GM12878 (cell line): ENCODE data around the gene GARIN3. TPM values are rescaled to one million over a fixed set of nuclear protein-coding genes. Genes with fewer than 3 reads are reported as not detected.

Experiments used
- ATAC-seq: fragments of 200-7000 bp; cut with Tn5 transposase; 3 replicates; pipeline ENCODE4 v1.9.1; 2020; ENCODE audit warnings: mild to moderate bottlenecking, moderate library complexity
- BruUV-seq: library from RNA; stranded (reverse); fragments of 400-500 nt; replicated peaks from 2 replicates; lab custom pipeline; 2021; lab: Mats Ljungman, UMichigan
- CTCF ChIA-PET: fragments of 300-600 bp; sonication (Branson Sonifier 250); formaldehyde crosslinking; extraction: SDS; loops from one replicate; lab custom pipeline; 2021; ENCODE audit warnings: inconsistent platforms; lab: Yijun Ruan, JAX
- POLR2A ChIA-PET: fragments of 350-600 bp; formaldehyde crosslinking; extraction: SDS; loops from one replicate; lab custom pipeline; 2021; ENCODE audit warnings: inconsistent platforms; lab: Charles Lee
- RAD21 ChIA-PET: fragments of 300-600 bp; sonication (Branson Sonifier 250); formaldehyde crosslinking; loops from one replicate; lab custom pipeline; 2023; ENCODE audit warnings: antibody characterized with exemption; ENCODE audit not compliant: unreplicated experiment; lab: Charles Lee
- SMC1A ChIA-PET: fragments of 300-600 bp; sonication (Branson Sonifier 250); formaldehyde crosslinking; loops from one replicate; lab custom pipeline; 2023; ENCODE audit not compliant: unreplicated experiment, uncharacterized antibody; lab: Charles Lee
- DNase-seq: peaks from one replicate; pipeline ENCODE4 v3.0.0-alpha.2; 2011; ENCODE audit warnings: low read depth, low spot score
- FAIRE-seq: peaks from 3 replicates; lab custom pipeline; 2011; peaks lifted over from hg19 to GRCh38; lab: Jason Lieb, UNC
- H2AFZ ChIP-seq: 2 replicates; pipeline ENCODE4 v1.6.0; 2011; ENCODE audit warnings: low read depth, low read length, control low read depth; ENCODE audit not compliant: control insufficient read depth
- H3K27ac ChIP-seq: 2 replicates; pipeline ENCODE4 v1.5.1; 2011; ENCODE audit warnings: control low read depth; ENCODE audit not compliant: control insufficient read depth, insufficient read depth
- H3K27me3 ChIP-seq, 2 experiments: replicated peaks in 1 of 2; 2 replicates each; pipeline versions ENCODE4 v1.6.0 to v1.6.1; 2011; ENCODE audit warnings: low read length in 1 of 2; ENCODE audit not compliant: control insufficient read depth in 2 of 2, insufficient read depth in 2 of 2
- H3K36me3 ChIP-seq, 2 experiments: 2 replicates each; pipeline ENCODE4 v1.5.1; 2011; ENCODE audit warnings: low read length in 1 of 2; ENCODE audit not compliant: control insufficient read depth in 2 of 2, insufficient read depth in 2 of 2
- H3K4me1 ChIP-seq: 2 replicates; pipeline ENCODE4 v1.6.1; 2011; ENCODE audit warnings: mild to moderate bottlenecking, low read length, moderate library complexity, mixed read lengths; ENCODE audit not compliant: control insufficient read depth, insufficient read depth
- H3K4me2 ChIP-seq: 2 replicates; pipeline ENCODE4 v1.6.0; 2011; ENCODE audit warnings: control low read depth; ENCODE audit not compliant: control insufficient read depth, insufficient read depth
- H3K4me3 ChIP-seq: fragments of 200-600 bp; sonication (generic); 2 replicates; pipeline ENCODE4 v1.5.1; 2016
- H3K79me2 ChIP-seq: 2 replicates; pipeline ENCODE4 v1.6.0; 2011; ENCODE audit warnings: low read length; ENCODE audit not compliant: control insufficient read depth, insufficient read depth
- H3K9ac ChIP-seq: 2 replicates; pipeline ENCODE4 v1.8.0; 2011; ENCODE audit warnings: low read length, control low read depth, mixed read lengths; ENCODE audit not compliant: control insufficient read depth, insufficient read depth
- H3K9me3 ChIP-seq: replicated peaks from 3 replicates; pipeline ENCODE4 v1.5.1; 2011; ENCODE audit warnings: mild to moderate bottlenecking, low read length; ENCODE audit not compliant: control insufficient read depth, insufficient read depth
- H4K20me1 ChIP-seq: 2 replicates; pipeline ENCODE4 v1.6.0; 2011; ENCODE audit not compliant: control insufficient read depth, insufficient read depth
- BACH1 ChIP-seq: fragments of 450-650 bp; IDR thresholded peaks from 2 replicates; pipeline ENCODE4 v1.6.1; 2017; ENCODE audit warnings: mild to moderate bottlenecking, borderline replicate concordance
- BCLAF1 ChIP-seq: fragments of 450-650 bp; IDR thresholded peaks from 2 replicates; pipeline ENCODE4 v1.6.1; 2017; ENCODE audit warnings: antibody characterized with exemption, mild to moderate bottlenecking, moderate library complexity
- FOS ChIP-seq: IDR thresholded peaks from 3 replicates; pipeline ENCODE4 v1.6.1; 2011; ENCODE audit warnings: borderline replicate concordance; ENCODE audit not compliant: insufficient read length; ENCODE audit errors: extremely low read depth
- MEF2B ChIP-seq: fragments of 450-650 bp; IDR thresholded peaks from 2 replicates; pipeline ENCODE4 v1.6.1; 2018; ENCODE audit warnings: mild to moderate bottlenecking, moderate library complexity; ENCODE audit not compliant: partially characterized antibody, poor library complexity, severe bottlenecking
- MTA2 ChIP-seq: fragments of 450-650 bp; IDR thresholded peaks from 2 replicates; pipeline ENCODE4 v1.6.1; 2016; ENCODE audit warnings: low read depth, mild to moderate bottlenecking, moderate library complexity
- MXI1 ChIP-seq: fragments of 150-350 bp; IDR thresholded peaks from 2 replicates; pipeline ENCODE4 v1.6.1; 2011; ENCODE audit warnings: low read depth, mild to moderate bottlenecking, inconsistent platforms, low read length, improper control_type of control experiment
- POLR2AphosphoS5 ChIP-seq: IDR thresholded peaks from 2 replicates; pipeline ENCODE4 v1.6.1; 2011; ENCODE audit warnings: mild to moderate bottlenecking, low read length, inconsistent platforms
- RUNX3 ChIP-seq: IDR thresholded peaks from 2 replicates; pipeline ENCODE4 v1.6.1; 2012; ENCODE audit warnings: low read length, inconsistent platforms
- SMARCA5 ChIP-seq: fragments of 450-650 bp; IDR thresholded peaks from 2 replicates; pipeline ENCODE4 v1.6.1; 2017; ENCODE audit warnings: mild to moderate bottlenecking
- SPI1 ChIP-seq: IDR thresholded peaks from 2 replicates; pipeline ENCODE4 v1.6.1; 2011; ENCODE audit warnings: low read depth, mild to moderate bottlenecking, low read length, moderate library complexity, borderline replicate concordance; ENCODE audit not compliant: insufficient read depth
- SREBF1 ChIP-seq: IDR thresholded peaks from 2 replicates; pipeline ENCODE4 v1.6.1; 2012; ENCODE audit warnings: mild to moderate bottlenecking, low read length
- YY1 ChIP-seq: IDR thresholded peaks from 2 replicates; pipeline ENCODE4 v1.6.1; 2011; ENCODE audit warnings: low read depth, mild to moderate bottlenecking, low read length
- in situ Hi-C: fragments of 300-500 bp; cut with MboI; formaldehyde crosslinking; loops from 9 replicates; pipeline ENCODE4 v1.14.3; 2018; ENCODE audit warnings: mixed read lengths
- intact Hi-C: fragments of 100-400 bp; cut with micrococcal nuclease; formaldehyde crosslinking; loops from one replicate; pipeline ENCODE4 v1.14.2; 2022; ENCODE audit not compliant: unreplicated experiment
- polyA plus RNA-seq, 11 experiments: library from polyadenylated mRNA; depleted of rRNA in 4 of 11; unstranded in 6 of 11; stranded (reverse) in 5 of 11; fragments of >200 nt; fragmentation: Nextera tagmentation in 4 of 11; fragmentation: Illumina TruSeq in 1 of 11; extraction: Ambion mirVana in 4 of 11; extraction: Trizol in 1 of 11; gene quantifications; 1 replicate in 1 of 11; 2 replicates in 10 of 11; pipeline versions ENCODE4 v1.2.1 to v1.2.3, GENCODE V29; 2011 to 2016; ENCODE audit warnings: inconsistent platforms in 2 of 11, missing spikeins in 2 of 11, low read depth in 1 of 11
- total RNA-seq, 4 experiments: library from RNA; depleted of rRNA in 3 of 4; stranded (reverse); fragments of >200 nt in 3 of 4; fragmentation: Illumina TruSeq in 1 of 4; extraction: Trizol in 1 of 4; gene quantifications; 2 replicates each; pipeline versions ENCODE4 v1.2.1 to v1.2.3, GENCODE V29; 2013 to 2021
- TF ChIP-seq, protein P1 (sequence below): IDR thresholded peaks from 2 replicates; pipeline ENCODE4 v1.6.1; 2012; ENCODE audit warnings: low read length, inconsistent platforms
- TF ChIP-seq, protein P2 (sequence below): fragments of 450-650 bp; IDR thresholded peaks from 2 replicates; pipeline ENCODE4 v1.6.1; 2016; ENCODE audit warnings: mild to moderate bottlenecking, moderate library complexity, borderline replicate concordance

GARIN3 gene
- total and polyA plus RNA-seq, 10 of the 15 experiments (the other 5 are each of a cell fraction or from before 2014, with no cell fraction given): 0.15 TPM; not detected in 9

- TF ChIP-seq POLR2AphosphoS5: no peak
- TF ChIP-seq SMARCA5: no peak
- peak; percentile 45 for TF ChIP-seq MEF2B
- peak; percentile 61; the same call in 1 of the 2 replicates for TF ChIP-seq MTA2
- TF ChIP-seq BACH1: no peak
- TF ChIP-seq YY1: no peak
- no peak; the same call in 1 of the 2 replicates for TF ChIP-seq SPI1
- TF ChIP-seq RUNX3: peak; percentile 95
- TF ChIP-seq, protein P1, sequence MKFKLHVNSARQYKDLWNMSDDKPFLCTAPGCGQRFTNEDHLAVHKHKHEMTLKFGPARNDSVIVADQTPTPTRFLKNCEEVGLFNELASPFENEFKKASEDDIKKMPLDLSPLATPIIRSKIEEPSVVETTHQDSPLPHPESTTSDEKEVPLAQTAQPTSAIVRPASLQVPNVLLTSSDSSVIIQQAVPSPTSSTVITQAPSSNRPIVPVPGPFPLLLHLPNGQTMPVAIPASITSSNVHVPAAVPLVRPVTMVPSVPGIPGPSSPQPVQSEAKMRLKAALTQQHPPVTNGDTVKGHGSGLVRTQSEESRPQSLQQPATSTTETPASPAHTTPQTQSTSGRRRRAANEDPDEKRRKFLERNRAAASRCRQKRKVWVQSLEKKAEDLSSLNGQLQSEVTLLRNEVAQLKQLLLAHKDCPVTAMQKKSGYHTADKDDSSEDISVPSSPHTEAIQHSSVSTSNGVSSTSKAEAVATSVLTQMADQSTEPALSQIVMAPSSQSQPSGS: peak; percentile 34; the same call in 1 of the 2 replicates
- 0 out of 2 replicates have a peak, but pooled peaks have one; percentile 19 for TF ChIP-seq MXI1
Observed at GRCh38 chr5:157214861-157215513, 48.9 kb upstream of the GARIN3 start (continued).

DNA sequence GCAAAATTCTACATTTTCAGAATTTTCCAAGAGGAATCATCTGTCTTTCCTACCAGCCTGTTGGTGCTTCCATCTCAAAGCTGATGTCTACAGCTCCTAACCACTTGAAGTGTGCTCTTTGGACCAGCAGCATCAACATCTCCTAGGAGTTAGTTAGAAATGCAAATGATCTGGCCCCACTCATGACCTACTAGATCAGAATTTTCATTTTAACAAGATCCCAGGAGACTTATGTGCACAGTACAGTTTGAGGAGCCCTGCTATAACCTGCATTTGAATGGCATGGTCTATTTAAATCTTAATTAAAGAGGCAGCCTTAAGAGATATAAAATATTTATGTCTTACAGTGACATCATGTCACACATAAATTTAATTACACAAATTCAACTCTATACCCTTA, 48.4 kb upstream of the GARIN3 start:
- RAD21 ChIA-PET: interaction anchor here (1.0 to 4.9 kb wide), 9 partner anchors 8 to 65 kb away, joined by 3 to 52 read pairs (median 22); no protein-coding TSS in a partner anchor
- H3K9me3 ChIP-seq: no peaks in the 10 kb centered on the region; the same call in 2 of the 3 replicates
- H2AFZ ChIP-seq: no peak overlapping the region; the same call in 1 of the 2 replicates
- no peaks in the 10 kb centered on the region for H4K20me1 ChIP-seq
- in situ Hi-C loops: no loop called here
- CTCF ChIA-PET: interaction anchor here (0.8 to 6.3 kb wide), 5 partner anchors 8 to 47 kb away, joined by 3 to 53 read pairs (median 7); no protein-coding TSS in a partner anchor
- H3K4me2 ChIP-seq: peak overlapping the region; percentile 24
- POLR2A ChIA-PET: interaction anchor here (1.1 to 3.2 kb wide), 5 partner anchors 9 to 311 kb away, joined by 3 to 15 read pairs (median 5); no protein-coding TSS in a partner anchor
- FAIRE-seq (no peak), ATAC-seq (peak; percentile 46), DNase-seq (no peak)
- H3K27me3 ChIP-seq: no peaks in the 10 kb centered on the region
- no peaks in the 10 kb centered on the region for H3K79me2 ChIP-seq
- no TSS peak for BruUV-seq
- H3K36me3 ChIP-seq: no peaks in the 10 kb centered on the region
- SMC1A ChIA-PET: interaction anchor here (1.0 to 5.0 kb wide), 12 partner anchors 9 to 71 kb away, joined by 3 to 45 read pairs (median 6); partner anchors contain the start of genes ITK and MED7
- no peak overlapping the region for H3K4me3 ChIP-seq
- no peak overlapping the region; the same call in 1 of the 2 replicates for H3K27ac ChIP-seq
- peaks cover 49% of the 10 kb centered on the region for H3K4me1 ChIP-seq
- no peak overlapping the region for H3K9ac ChIP-seq
- intact Hi-C loops: loop anchor here (2.0 kb wide), 1 partner anchor 42 kb away; no protein-coding TSS in a partner anchor
- TF ChIP-seq, protein P2, sequence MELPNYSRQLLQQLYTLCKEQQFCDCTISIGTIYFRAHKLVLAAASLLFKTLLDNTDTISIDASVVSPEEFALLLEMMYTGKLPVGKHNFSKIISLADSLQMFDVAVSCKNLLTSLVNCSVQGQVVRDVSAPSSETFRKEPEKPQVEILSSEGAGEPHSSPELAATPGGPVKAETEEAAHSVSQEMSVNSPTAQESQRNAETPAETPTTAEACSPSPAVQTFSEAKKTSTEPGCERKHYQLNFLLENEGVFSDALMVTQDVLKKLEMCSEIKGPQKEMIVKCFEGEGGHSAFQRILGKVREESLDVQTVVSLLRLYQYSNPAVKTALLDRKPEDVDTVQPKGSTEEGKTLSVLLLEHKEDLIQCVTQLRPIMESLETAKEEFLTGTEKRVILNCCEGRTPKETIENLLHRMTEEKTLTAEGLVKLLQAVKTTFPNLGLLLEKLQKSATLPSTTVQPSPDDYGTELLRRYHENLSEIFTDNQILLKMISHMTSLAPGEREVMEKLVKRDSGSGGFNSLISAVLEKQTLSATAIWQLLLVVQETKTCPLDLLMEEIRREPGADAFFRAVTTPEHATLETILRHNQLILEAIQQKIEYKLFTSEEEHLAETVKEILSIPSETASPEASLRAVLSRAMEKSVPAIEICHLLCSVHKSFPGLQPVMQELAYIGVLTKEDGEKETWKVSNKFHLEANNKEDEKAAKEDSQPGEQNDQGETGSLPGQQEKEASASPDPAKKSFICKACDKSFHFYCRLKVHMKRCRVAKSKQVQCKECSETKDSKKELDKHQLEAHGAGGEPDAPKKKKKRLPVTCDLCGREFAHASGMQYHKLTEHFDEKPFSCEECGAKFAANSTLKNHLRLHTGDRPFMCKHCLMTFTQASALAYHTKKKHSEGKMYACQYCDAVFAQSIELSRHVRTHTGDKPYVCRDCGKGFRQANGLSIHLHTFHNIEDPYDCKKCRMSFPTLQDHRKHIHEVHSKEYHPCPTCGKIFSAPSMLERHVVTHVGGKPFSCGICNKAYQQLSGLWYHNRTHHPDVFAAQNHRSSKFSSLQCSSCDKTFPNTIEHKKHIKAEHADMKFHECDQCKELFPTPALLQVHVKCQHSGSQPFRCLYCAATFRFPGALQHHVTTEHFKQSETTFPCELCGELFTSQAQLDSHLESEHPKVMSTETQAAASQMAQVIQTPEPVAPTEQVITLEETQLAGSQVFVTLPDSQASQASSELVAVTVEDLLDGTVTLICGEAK: no peak
- TF ChIP-seq FOS: no peak
- no peak for TF ChIP-seq BCLAF1
- no peak for TF ChIP-seq SREBF1
